ENCODE measurements around the gene GNPTAB. TPM values are rescaled to one million over a fixed set of nuclear protein-coding genes. Genes with fewer than 3 reads are reported as not detected.
"Not testable (repeated sequence)": the region's sequence is repeated elsewhere in the genome, so short reads cannot be mapped to it uniquely, and the experiment has no call there.

The GNPTAB gene
- total and polyA plus RNA-seq, 2 donors (not counting 1 experiment from before 2014, with no cell fraction given): 10.4 to 79.4 TPM

DNA sequence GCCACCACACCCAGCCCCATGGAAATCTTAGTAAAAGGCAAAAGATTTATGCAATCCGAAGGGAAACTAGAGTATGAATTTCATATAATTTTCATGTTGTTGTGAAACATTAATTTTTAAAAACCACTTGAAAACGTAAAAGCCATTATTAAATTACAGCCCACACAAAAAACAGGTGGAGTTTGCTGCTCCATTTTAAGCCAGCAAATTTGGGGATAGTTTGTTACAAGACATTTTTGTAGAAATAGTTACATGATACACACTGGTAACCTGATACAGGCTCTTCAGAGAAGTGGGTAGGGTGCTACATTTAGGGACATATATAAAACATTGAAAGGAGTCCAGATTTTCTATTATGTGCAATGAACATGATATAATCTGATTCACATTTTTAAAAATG, 17.6 kb downstream of the GNPTAB start:
- Mint-ChIP-seq H3K27ac (no peak overlapping the region), H3K4me3 (no peak overlapping the region), H3K4me1 (peaks cover 5% of the 10 kb centered on the region), H3K9me3 (ENCODE audit: insufficient read depth) (no peaks in the 10 kb centered on the region), H3K27me3 (no peaks in the 10 kb centered on the region)
- no peak overlapping the region for H3K4me2 ChIP-seq (replicated peaks; ENCODE audit: low read depth, low read length, poor library complexity, severe bottlenecking)
- peaks cover 16% of the 10 kb centered on the region for H4K20me1 ChIP-seq (ENCODE audit: control insufficient read depth, insufficient read depth, low read length, poor library complexity, severe bottlenecking)
- H3K79me2 ChIP-seq (ENCODE audit: control insufficient read depth, insufficient read depth, low read length): peaks cover 69% of the 10 kb centered on the region
- CTCF ChIA-PET: no interaction called here
- H3K4me1 ChIP-seq (ENCODE audit: control insufficient read depth in 2 of 2, insufficient read depth in 2 of 2, low read length in 2 of 2): no peaks in the 10 kb centered on the region
- POLR2A ChIA-PET: no interaction called here
- H3K36me3 ChIP-seq (replicated peaks in 1 of 2; ENCODE audit: control extremely low read depth in 1 of 2, control insufficient read depth in 1 of 2, extremely low read depth in 1 of 2, insufficient read depth in 2 of 2, low read length in 1 of 2): no peaks in the 10 kb centered on the region
- no peak overlapping the region for H3K27ac ChIP-seq (ENCODE audit: low read length in 2 of 2)
- H3K27me3 ChIP-seq (replicated peaks in 1 of 4; ENCODE audit: control extremely low read depth in 1 of 4, control insufficient read depth in 3 of 4, insufficient read depth in 4 of 4, low read length in 3 of 4): no peaks in the 10 kb centered on the region
- no peak for DNase-seq
- H3K4me3 ChIP-seq (ENCODE audit: control extremely low read depth in 1 of 5, extremely low read depth in 1 of 5, insufficient read depth in 1 of 5, low read depth in 2 of 5, low read length in 4 of 5): no peak overlapping the region
- no CpG with 5 or more reads among the region's 2 CpGs for WGBS (ENCODE audit: insufficient coverage)
- intact Hi-C loops (cut with micrococcal nuclease): no loop called here
- H3K9ac ChIP-seq (ENCODE audit: low read length): no peak overlapping the region
- no peak for ATAC-seq (ENCODE audit: low read depth)
- no peak overlapping the region for H2AFZ ChIP-seq (ENCODE audit: insufficient read depth, low read depth, low read length, poor library complexity, severe bottlenecking)
- no peaks in the 10 kb centered on the region for H3K9me3 ChIP-seq (ENCODE audit: control extremely low read depth in 1 of 3, control insufficient read depth in 2 of 3, insufficient read depth in 1 of 3, low read length in 2 of 3)
- no peak for TF ChIP-seq EZH2 (IDR thresholded peaks at IDR 0.05; ENCODE audit: borderline replicate concordance, insufficient read depth, low read depth, low read length, poor library complexity, severe bottlenecking)
- TF ChIP-seq, protein P1, sequence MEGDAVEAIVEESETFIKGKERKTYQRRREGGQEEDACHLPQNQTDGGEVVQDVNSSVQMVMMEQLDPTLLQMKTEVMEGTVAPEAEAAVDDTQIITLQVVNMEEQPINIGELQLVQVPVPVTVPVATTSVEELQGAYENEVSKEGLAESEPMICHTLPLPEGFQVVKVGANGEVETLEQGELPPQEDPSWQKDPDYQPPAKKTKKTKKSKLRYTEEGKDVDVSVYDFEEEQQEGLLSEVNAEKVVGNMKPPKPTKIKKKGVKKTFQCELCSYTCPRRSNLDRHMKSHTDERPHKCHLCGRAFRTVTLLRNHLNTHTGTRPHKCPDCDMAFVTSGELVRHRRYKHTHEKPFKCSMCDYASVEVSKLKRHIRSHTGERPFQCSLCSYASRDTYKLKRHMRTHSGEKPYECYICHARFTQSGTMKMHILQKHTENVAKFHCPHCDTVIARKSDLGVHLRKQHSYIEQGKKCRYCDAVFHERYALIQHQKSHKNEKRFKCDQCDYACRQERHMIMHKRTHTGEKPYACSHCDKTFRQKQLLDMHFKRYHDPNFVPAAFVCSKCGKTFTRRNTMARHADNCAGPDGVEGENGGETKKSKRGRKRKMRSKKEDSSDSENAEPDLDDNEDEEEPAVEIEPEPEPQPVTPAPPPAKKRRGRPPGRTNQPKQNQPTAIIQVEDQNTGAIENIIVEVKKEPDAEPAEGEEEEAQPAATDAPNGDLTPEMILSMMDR (IDR thresholded peaks at IDR 0.05): no peak

DNA sequence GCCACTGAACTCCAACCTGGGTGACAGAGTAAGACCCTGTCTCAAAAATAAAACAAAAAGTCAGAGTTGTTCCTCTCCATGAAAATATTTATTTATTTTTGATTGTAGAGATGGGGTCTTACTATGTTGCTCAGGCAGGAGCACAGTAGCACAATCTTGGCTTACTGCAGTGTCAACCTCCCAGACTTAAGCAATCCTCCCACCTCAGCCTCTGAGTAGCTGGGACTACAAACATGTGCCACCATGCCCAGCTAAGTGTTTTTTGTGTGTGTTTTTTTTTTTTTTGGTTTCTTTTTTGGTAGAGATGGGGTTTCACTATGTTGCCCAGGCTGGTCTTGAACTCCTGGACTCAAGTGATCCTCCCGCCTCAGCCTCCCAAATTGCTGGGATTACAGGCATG, 18.0 kb downstream of the GNPTAB start:
- ChIA-PET CTCF (interaction anchor here (0.7 kb wide), 1 partner anchor 169 kb away, joined by 3 read pairs; no protein-coding TSS in a partner anchor), POLR2A (interaction anchor here (0.6 kb wide), 1 partner anchor 166 kb away, joined by 4 read pairs; no protein-coding TSS in a partner anchor)
- H3K9me3 Mint-ChIP-seq (ENCODE audit: insufficient read depth); intact Hi-C loops (cut with micrococcal nuclease); H3K4me2 ChIP-seq (replicated peaks; ENCODE audit: low read depth, low read length, poor library complexity, severe bottlenecking); H3K4me3 ChIP-seq (ENCODE audit: control extremely low read depth in 1 of 5, extremely low read depth in 1 of 5, insufficient read depth in 1 of 5, low read depth in 2 of 5, low read length in 4 of 5); H3K9me3 ChIP-seq (ENCODE audit: control extremely low read depth in 1 of 3, control insufficient read depth in 2 of 3, insufficient read depth in 1 of 3, low read length in 2 of 3); H3K27ac ChIP-seq (ENCODE audit: low read length in 2 of 2); H3K9ac ChIP-seq (ENCODE audit: low read length); H3K36me3 ChIP-seq (replicated peaks in 1 of 2; ENCODE audit: control extremely low read depth in 1 of 2, control insufficient read depth in 1 of 2, extremely low read depth in 1 of 2, insufficient read depth in 2 of 2, low read length in 1 of 2); H3K27ac Mint-ChIP-seq; H3K27me3 Mint-ChIP-seq; H3K4me3 Mint-ChIP-seq; H2AFZ ChIP-seq (ENCODE audit: insufficient read depth, low read depth, low read length, poor library complexity, severe bottlenecking); H3K27me3 ChIP-seq (replicated peaks in 1 of 4; ENCODE audit: control extremely low read depth in 1 of 4, control insufficient read depth in 3 of 4, insufficient read depth in 4 of 4, low read length in 3 of 4); ATAC-seq (ENCODE audit: low read depth); DNase-seq; H3K4me1 Mint-ChIP-seq; H3K4me1 ChIP-seq (ENCODE audit: control insufficient read depth in 2 of 2, insufficient read depth in 2 of 2, low read length in 2 of 2): not testable (repeated sequence)
- H3K79me2 ChIP-seq (ENCODE audit: control insufficient read depth, insufficient read depth, low read length): peaks cover 69% of the 10 kb centered on the region
- WGBS (ENCODE audit: insufficient coverage): no CpG with 5 or more reads among the region's 1 CpG
- H4K20me1 ChIP-seq (ENCODE audit: control insufficient read depth, insufficient read depth, low read length, poor library complexity, severe bottlenecking): peaks cover 16% of the 10 kb centered on the region

DNA sequence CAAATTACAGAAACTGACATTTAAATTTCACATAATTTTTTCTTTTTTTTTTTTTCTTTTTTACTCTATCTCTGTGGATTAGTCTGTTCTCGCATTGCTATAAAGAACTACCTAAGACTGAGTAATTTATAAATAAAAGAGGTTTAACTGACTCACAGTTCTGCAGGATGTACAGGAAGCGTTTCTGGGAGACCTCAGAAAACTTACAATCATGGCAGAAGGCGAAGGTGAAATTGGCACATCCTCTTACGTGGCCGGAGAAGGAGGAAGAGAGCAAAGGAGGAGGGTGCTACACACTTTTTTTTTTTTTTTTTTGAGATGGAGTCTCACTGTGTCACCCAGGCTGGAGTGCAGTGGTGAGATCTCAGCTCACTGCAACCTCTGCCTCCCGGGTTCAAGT, 19.4 kb downstream of the GNPTAB start:
- peaks cover 10% of the 10 kb centered on the region for H3K4me1 Mint-ChIP-seq
- H2AFZ ChIP-seq (ENCODE audit: insufficient read depth, low read depth, low read length, poor library complexity, severe bottlenecking); DNase-seq; H3K4me3 ChIP-seq (ENCODE audit: control extremely low read depth in 1 of 5, extremely low read depth in 1 of 5, insufficient read depth in 1 of 5, low read depth in 2 of 5, low read length in 4 of 5); CTCF ChIA-PET; H3K9me3 ChIP-seq (ENCODE audit: control extremely low read depth in 1 of 3, control insufficient read depth in 2 of 3, insufficient read depth in 1 of 3, low read length in 2 of 3); H3K4me2 ChIP-seq (replicated peaks; ENCODE audit: low read depth, low read length, poor library complexity, severe bottlenecking); H3K27ac ChIP-seq (ENCODE audit: low read length in 2 of 2); H3K27me3 ChIP-seq (replicated peaks in 1 of 4; ENCODE audit: control extremely low read depth in 1 of 4, control insufficient read depth in 3 of 4, insufficient read depth in 4 of 4, low read length in 3 of 4); H3K36me3 ChIP-seq (replicated peaks in 1 of 2; ENCODE audit: control extremely low read depth in 1 of 2, control insufficient read depth in 1 of 2, extremely low read depth in 1 of 2, insufficient read depth in 2 of 2, low read length in 1 of 2); H3K4me3 Mint-ChIP-seq; H3K27me3 Mint-ChIP-seq; intact Hi-C loops (cut with micrococcal nuclease); H3K4me1 ChIP-seq (ENCODE audit: control insufficient read depth in 2 of 2, insufficient read depth in 2 of 2, low read length in 2 of 2); H3K9me3 Mint-ChIP-seq (ENCODE audit: insufficient read depth); H3K27ac Mint-ChIP-seq; POLR2A ChIA-PET; ATAC-seq (ENCODE audit: low read depth); H3K9ac ChIP-seq (ENCODE audit: low read length): not testable (repeated sequence)
- Histone ChIP-seq H4K20me1 (ENCODE audit: control insufficient read depth, insufficient read depth, low read length, poor library complexity, severe bottlenecking) (peaks cover 16% of the 10 kb centered on the region), H3K79me2 (ENCODE audit: control insufficient read depth, insufficient read depth, low read length) (peaks cover 69% of the 10 kb centered on the region)
- 80% methylated on average over 1 of the region's 6 CpGs for WGBS (ENCODE audit: insufficient coverage)
